HG02588 (cell line): ENCODE measurements around the gene ANKRD22.
"Not testable (repeated sequence)": the region's sequence is repeated elsewhere in the genome, so short reads cannot be mapped to it uniquely, and the experiment has no call there.

Experiments
- ATAC-seq: cut with Tn5 transposase; IDR thresholded peaks from one replicate; pipeline ENCODE4 v1.9.1; 2021; ENCODE audit warnings: mild to moderate bottlenecking, moderate library complexity; ENCODE audit not compliant: unreplicated experiment

The ANKRD22 gene

GRCh38 chr10:88851706-88852105, at the start of gene ANKRD22:
TSS of gene ANKRD22 (minus strand) at chr10:88851844. CDS start at chr10:88851607, 237 bp downstream.
- no peak for ATAC-seq

GRCh38 chr10:88899886-88900285, 48.2 kb upstream of the ANKRD22 start:
- no peak for ATAC-seq

- ATAC-seq = no peak
These were observed 47.1 kb upstream of the ANKRD22 start for GRCh38 chr10:88898727-88899126.

GRCh38 chr10:88896994-88897853, 45.6 kb upstream of the ANKRD22 start:
- no peak for ATAC-seq

GRCh38 chr10:88896372-88896993, 44.8 kb upstream of the ANKRD22 start:
- ATAC-seq = no peak

GRCh38 chr10:88895250-88895649, 43.6 kb upstream of the ANKRD22 start:
- ATAC-seq = no peak

- ATAC-seq = no peak
These were observed 42.0 kb upstream of the ANKRD22 start for GRCh38 chr10:88893611-88894010.

- ATAC-seq = no peak
These were observed 40.8 kb upstream of the ANKRD22 start for GRCh38 chr10:88892222-88892967.

- ATAC-seq = no peak
These were observed 39.2 kb upstream of the ANKRD22 start for GRCh38 chr10:88890681-88891381.

GRCh38 chr10:88889559-88890337, 38.1 kb upstream of the ANKRD22 start:
- ATAC-seq = no peak

- no peak for ATAC-seq
These were observed 37.3 kb upstream of the ANKRD22 start for GRCh38 chr10:88888810-88889445.

- peak; percentile 55 for ATAC-seq
These were observed 34.9 kb upstream of the ANKRD22 start for GRCh38 chr10:88886557-88886956.

- no peak for ATAC-seq
These were observed 31.8 kb upstream of the ANKRD22 start for GRCh38 chr10:88883448-88883809.

- not testable (repeated sequence) for ATAC-seq
These were observed 31.2 kb upstream of the ANKRD22 start for GRCh38 chr10:88882646-88883447.

GRCh38 chr10:88881922-88882645, 30.4 kb upstream of the ANKRD22 start:
- no peak for ATAC-seq

- no peak for ATAC-seq
These were observed 29.7 kb upstream of the ANKRD22 start for GRCh38 chr10:88881320-88881719.

GRCh38 chr10:88880282-88881076, 28.8 kb upstream of the ANKRD22 start:
- peak; percentile 72 for ATAC-seq
